OCI-LY3 (cell line): ENCODE results near the gene USP21.

Source experiments
- H2AFZ ChIP-seq: fragments of 200-600, 300-600 bp; shearing (Covaris generic); 2 replicates; pipeline ENCODE4 v1.6.0; 2014; ENCODE audit warnings: antibody characterized with exemption, low read depth, low read length
- H3K27ac ChIP-seq: fragments of 200-600, 300-600 bp; sonication (generic); 2 replicates; pipeline ENCODE4 v1.5.1; 2014; ENCODE audit warnings: mild to moderate bottlenecking, low read length, moderate library complexity, mixed read lengths
- H3K27me3 ChIP-seq: fragments of 200-600, 300-600 bp; sonication (generic); 2 replicates; pipeline ENCODE4 v1.6.1; 2014; ENCODE audit warnings: low read depth, low read length, mixed read lengths
- H3K36me3 ChIP-seq: fragments of 200-600, 300-600 bp; sonication (generic); replicated peaks from 2 replicates; pipeline ENCODE3; 2014; ENCODE audit warnings: low read depth, low read length, mixed read lengths
- H3K4me1 ChIP-seq: fragments of 300-600, 200-600 bp; sonication (generic); 2 replicates; pipeline ENCODE4 v1.6.1; 2014; ENCODE audit warnings: low read length, mixed read lengths
- H3K4me2 ChIP-seq: fragments of 200-600, 300-600 bp; sonication (generic); 2 replicates; pipeline ENCODE4 v1.6.1; 2014; ENCODE audit warnings: low read length, mixed read lengths
- H3K4me3 ChIP-seq: fragments of 300-600, 200-600 bp; sonication (generic); 2 replicates; pipeline ENCODE4 v1.5.1; 2014; ENCODE audit warnings: antibody characterized with exemption, mild to moderate bottlenecking, low read length, moderate library complexity
- H3K79me2 ChIP-seq: fragments of 300-600, 200-600 bp; shearing (Covaris generic); 2 replicates; pipeline ENCODE4 v1.6.1; 2014; ENCODE audit warnings: mild to moderate bottlenecking, low read length, mixed read lengths
- H3K9ac ChIP-seq: fragments of 300-600, 200-600 bp; shearing (Covaris generic); 2 replicates; pipeline ENCODE4 v1.6.0; 2014; ENCODE audit warnings: mild to moderate bottlenecking, low read length, moderate library complexity
- H3K9me3 ChIP-seq: fragments of 200-600, 300-600 bp; shearing (Covaris generic); 2 replicates; pipeline ENCODE4 v1.6.1; 2014; ENCODE audit warnings: low read length, mixed read lengths; ENCODE audit not compliant: insufficient read depth
- H4K20me1 ChIP-seq: fragments of 200-600, 300-600 bp; sonication (generic); 2 replicates; pipeline ENCODE4 v1.6.1; 2016; ENCODE audit warnings: low read length, mixed read lengths; ENCODE audit not compliant: insufficient read depth
- CTCF ChIP-seq: fragments of 200-600, 300-600 bp; sonication (generic); IDR thresholded peaks from 2 replicates; pipeline ENCODE4 v1.5.1; 2014; ENCODE audit warnings: antibody characterized with exemption, low read length, low read depth
- EZH2phosphoT487 ChIP-seq: fragments of 200-600 bp; shearing (Covaris generic); IDR thresholded peaks from 2 replicates; pipeline ENCODE4 v1.6.1; 2018; ENCODE audit warnings: antibody characterized with exemption, mixed run types, low read depth

The USP21 gene

GRCh38 chr1:161179698-161180097 lies 20.4 kb downstream of the USP21 start:
- H4K20me1 ChIP-seq = no peaks in the 10 kb centered on the region
- H3K36me3 ChIP-seq = peaks cover 11% of the 10 kb centered on the region
- H3K79me2 ChIP-seq = peaks cover 15% of the 10 kb centered on the region
- TF ChIP-seq EZH2phosphoT487 (no peak), CTCF (no peak)
- no peak overlapping the region for H3K27ac ChIP-seq
- H2AFZ ChIP-seq = no peak overlapping the region
- H3K4me3 ChIP-seq = no peak overlapping the region
- no peak overlapping the region for H3K9ac ChIP-seq
- no peak overlapping the region for H3K4me2 ChIP-seq
- H3K4me1 ChIP-seq = peaks cover 60% of the 10 kb centered on the region
- H3K27me3 ChIP-seq = no peaks in the 10 kb centered on the region
- no peaks in the 10 kb centered on the region for H3K9me3 ChIP-seq

GRCh38 chr1:161180639-161181038 lies 21.3 kb downstream of the USP21 start:
- H3K36me3 ChIP-seq = peaks cover 2% of the 10 kb centered on the region
- TF ChIP-seq EZH2phosphoT487 = no peak
- peak; percentile 85 for TF ChIP-seq CTCF
- H2AFZ ChIP-seq = no peak overlapping the region
- H3K4me2 ChIP-seq = no peak overlapping the region
- peaks cover 15% of the 10 kb centered on the region for H3K79me2 ChIP-seq
- H3K4me3 ChIP-seq = no peak overlapping the region
- H3K27ac ChIP-seq = no peak overlapping the region
- peaks cover 67% of the 10 kb centered on the region for H3K4me1 ChIP-seq
- no peaks in the 10 kb centered on the region for H3K27me3 ChIP-seq
- no peaks in the 10 kb centered on the region for H3K9me3 ChIP-seq
- no peaks in the 10 kb centered on the region for H4K20me1 ChIP-seq
- H3K9ac ChIP-seq = no peak overlapping the region

- Histone ChIP-seq H3K27me3 (no peaks in the 10 kb centered on the region), H3K9ac (peak overlapping the region; percentile 55; the same call in 1 of the 2 replicates), H3K36me3 (no peaks in the 10 kb centered on the region), H2AFZ (no peak overlapping the region), H3K79me2 (peaks cover under 1% of the 10 kb centered on the region; the same call in 1 of the 2 replicates), H3K4me3 (peak overlapping the region; percentile 2; the same call in 1 of the 2 replicates), H3K27ac (peak overlapping the region; percentile 73), H4K20me1 (no peaks in the 10 kb centered on the region), H3K9me3 (no peaks in the 10 kb centered on the region), H3K4me1 (peaks cover 71% of the 10 kb centered on the region), H3K4me2 (peak overlapping the region; percentile 41)
- TF ChIP-seq CTCF (no peak), EZH2phosphoT487 (no peak)
These were observed 22.9 kb downstream of the USP21 start for GRCh38 chr1:161182214-161182613.

- H3K4me2 ChIP-seq = peak overlapping the region; percentile 90
- H3K9ac ChIP-seq = peak overlapping the region; percentile 84
- peaks cover 68% of the 10 kb centered on the region for H3K4me1 ChIP-seq
- H2AFZ ChIP-seq = no peak overlapping the region; the same call in 1 of the 2 replicates
- TF ChIP-seq EZH2phosphoT487 = no peak
- no peak for TF ChIP-seq CTCF
- no peaks in the 10 kb centered on the region for H3K9me3 ChIP-seq
- no peaks in the 10 kb centered on the region for H3K27me3 ChIP-seq
- H3K27ac ChIP-seq = peak overlapping the region; percentile 96
- H3K36me3 ChIP-seq = no peaks in the 10 kb centered on the region
- H3K79me2 ChIP-seq = no peaks in the 10 kb centered on the region
- peak overlapping the region; percentile 64 for H3K4me3 ChIP-seq
- H4K20me1 ChIP-seq = no peaks in the 10 kb centered on the region
These were observed 26.0 kb downstream of the USP21 start for GRCh38 chr1:161185282-161185682.
